Tibial nerve (tissue), 4 donors: ENCODE data around the gene GYPE. TPM values are rescaled to one million over a fixed set of nuclear protein-coding genes. Genes with fewer than 3 reads are reported as not detected.
"Not testable (repeated sequence)": the region's sequence is repeated elsewhere in the genome, so short reads cannot be mapped to it uniquely, and the experiment has no call there.

Source experiments
- DNase-seq, 2 donors: peaks; one replicate each; pipeline ENCODE4 v3.0.0-alpha.2; 2019; ENCODE audit warnings: low spot score in 2 of 2
- H3K27ac ChIP-seq, 4 donors: fragments of 200-600 bp; sonication (generic) in 3 of 4; one replicate each; pipeline ENCODE4 v1.5.1; 2017 to 2019; ENCODE audit warnings: mild to moderate bottlenecking in 1 of 4
- H3K27me3 ChIP-seq, 2 donors: fragments of 200-600 bp; sonication (generic) in 1 of 2; one replicate each; pipeline versions ENCODE4 v1.5.1 to v1.6.0; 2017 to 2019
- H3K36me3 ChIP-seq, 3 donors: fragments of 200-600 bp; sonication (generic); one replicate each; pipeline ENCODE4 v1.5.1; 2018 to 2019
- H3K4me1 ChIP-seq, 4 donors: fragments of 200-600 bp; sonication (generic) in 3 of 4; one replicate each; pipeline ENCODE4 v1.5.1; 2017 to 2019
- H3K4me3 ChIP-seq, 4 donors: fragments of 200-600 bp; sonication (generic) in 3 of 4; one replicate each; pipeline ENCODE4 v1.5.1; 2017 to 2019; ENCODE audit warnings: mild to moderate bottlenecking in 1 of 4, moderate library complexity in 1 of 4
- H3K9me3 ChIP-seq, 4 donors: fragments of 200-600 bp; sonication (generic) in 3 of 4; one replicate each; pipeline ENCODE4 v1.5.1; 2017 to 2019
- EP300 ChIP-seq, 2 donors: sonication (generic); formaldehyde crosslinking; IDR thresholded peaks; one replicate each; pipeline ENCODE4 v1.6.1; 2017; ENCODE audit warnings: antibody characterized with exemption in 2 of 2, mild to moderate bottlenecking in 1 of 2
- POLR2A ChIP-seq, 2 donors: fragments of 450-650 bp; IDR thresholded peaks; one replicate each; pipeline ENCODE4 v1.6.1; 2017; ENCODE audit warnings: antibody characterized with exemption in 2 of 2, mild to moderate bottlenecking in 2 of 2, moderate library complexity in 2 of 2
- WGBS, 2 donors: methylation state at CpG; one replicate each; pipeline ENCODE4 v1.1.5; 2018; 5-methylcytosine and 5-hydroxymethylcytosine counted together
- total RNA-seq, 4 donors: library from RNA; depleted of rRNA; stranded (reverse); fragments of >200 nt; gene quantifications; one replicate each; pipeline ENCODE4 v1.1.0, GENCODE V29; 2016
- TF ChIP-seq, protein P1 (sequence below), 5 experiments: fragments of 200-600 bp in 3 of 5; fragments of 450-650 bp in 2 of 5; sonication (generic) in 3 of 5; IDR thresholded peaks; one replicate each; pipeline ENCODE4 v1.5.1; 2016 to 2019; ENCODE audit warnings: antibody characterized with exemption in 5 of 5, mild to moderate bottlenecking in 3 of 5, moderate library complexity in 2 of 5

The GYPE gene
- total RNA-seq, 4 donors from 2014 or later = 0.21 to 0.78 (median 0.44) TPM; not detected in 1

DNA sequence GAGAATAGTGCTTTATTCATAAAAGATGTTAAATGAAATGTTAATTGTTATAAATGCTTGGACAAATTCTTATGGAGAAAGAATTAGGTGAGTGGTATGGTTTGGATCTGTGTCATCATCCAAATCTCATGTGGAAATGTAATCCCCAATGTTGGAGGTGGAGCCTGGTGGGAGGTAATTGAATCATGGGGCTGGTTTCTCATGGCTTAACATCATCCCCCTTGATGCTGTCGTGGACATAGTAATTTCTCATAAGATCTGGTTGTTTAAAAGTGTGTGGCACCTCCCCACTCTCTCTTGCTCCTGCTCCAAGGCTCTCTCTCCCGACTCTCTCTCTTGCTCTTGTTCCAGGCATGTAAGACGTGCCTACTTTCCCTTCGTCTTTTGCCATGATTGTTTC lies 22.5 kb downstream of the GYPE start:
- Histone ChIP-seq H3K27ac (no peak overlapping the region), H3K27me3 (no peaks in the 10 kb centered on the region), H3K4me3 (no peak overlapping the region), H3K36me3 (no peaks in the 10 kb centered on the region), H3K4me1 (no peaks in the 10 kb centered on the region), H3K9me3 (no peaks in the 10 kb centered on the region)
- 84 to 85% methylated on average over 4 of the region's 4 CpGs for WGBS, 2 donors
- no peak for DNase-seq
- TF ChIP-seq, protein P1, sequence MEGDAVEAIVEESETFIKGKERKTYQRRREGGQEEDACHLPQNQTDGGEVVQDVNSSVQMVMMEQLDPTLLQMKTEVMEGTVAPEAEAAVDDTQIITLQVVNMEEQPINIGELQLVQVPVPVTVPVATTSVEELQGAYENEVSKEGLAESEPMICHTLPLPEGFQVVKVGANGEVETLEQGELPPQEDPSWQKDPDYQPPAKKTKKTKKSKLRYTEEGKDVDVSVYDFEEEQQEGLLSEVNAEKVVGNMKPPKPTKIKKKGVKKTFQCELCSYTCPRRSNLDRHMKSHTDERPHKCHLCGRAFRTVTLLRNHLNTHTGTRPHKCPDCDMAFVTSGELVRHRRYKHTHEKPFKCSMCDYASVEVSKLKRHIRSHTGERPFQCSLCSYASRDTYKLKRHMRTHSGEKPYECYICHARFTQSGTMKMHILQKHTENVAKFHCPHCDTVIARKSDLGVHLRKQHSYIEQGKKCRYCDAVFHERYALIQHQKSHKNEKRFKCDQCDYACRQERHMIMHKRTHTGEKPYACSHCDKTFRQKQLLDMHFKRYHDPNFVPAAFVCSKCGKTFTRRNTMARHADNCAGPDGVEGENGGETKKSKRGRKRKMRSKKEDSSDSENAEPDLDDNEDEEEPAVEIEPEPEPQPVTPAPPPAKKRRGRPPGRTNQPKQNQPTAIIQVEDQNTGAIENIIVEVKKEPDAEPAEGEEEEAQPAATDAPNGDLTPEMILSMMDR (IDR thresholded peaks at IDR 0.05) = no peak
- no peak for TF ChIP-seq EP300 (IDR thresholded peaks at IDR 0.05)
- TF ChIP-seq POLR2A (IDR thresholded peaks at IDR 0.05) = no peak

DNA sequence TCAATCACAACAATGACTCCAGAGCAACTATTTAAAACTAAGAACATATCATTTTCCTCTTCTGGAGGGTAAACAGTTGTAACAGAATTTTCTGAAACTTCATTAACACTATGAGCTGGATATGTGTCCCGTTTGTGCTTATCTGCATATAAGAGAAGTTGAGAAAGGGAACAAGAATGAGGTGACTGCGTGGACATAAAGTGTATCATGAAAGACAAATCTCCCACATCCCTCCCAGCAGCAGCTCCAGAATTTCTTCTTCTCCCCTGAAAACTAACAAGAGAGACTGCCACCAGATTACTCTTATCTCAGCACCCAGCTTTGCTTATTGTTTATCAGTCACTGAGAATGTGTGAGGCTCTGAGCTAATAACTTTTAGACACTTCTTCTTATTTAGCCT lies 25.8 kb downstream of the GYPE start:
- WGBS, 2 donors = 79 to 89% methylated on average over 2 of the region's 2 CpGs
- not testable (repeated sequence) for H3K4me1 ChIP-seq, H3K27me3 ChIP-seq, H3K36me3 ChIP-seq, H3K9me3 ChIP-seq, H3K4me3 ChIP-seq, H3K27ac ChIP-seq, DNase-seq

DNA sequence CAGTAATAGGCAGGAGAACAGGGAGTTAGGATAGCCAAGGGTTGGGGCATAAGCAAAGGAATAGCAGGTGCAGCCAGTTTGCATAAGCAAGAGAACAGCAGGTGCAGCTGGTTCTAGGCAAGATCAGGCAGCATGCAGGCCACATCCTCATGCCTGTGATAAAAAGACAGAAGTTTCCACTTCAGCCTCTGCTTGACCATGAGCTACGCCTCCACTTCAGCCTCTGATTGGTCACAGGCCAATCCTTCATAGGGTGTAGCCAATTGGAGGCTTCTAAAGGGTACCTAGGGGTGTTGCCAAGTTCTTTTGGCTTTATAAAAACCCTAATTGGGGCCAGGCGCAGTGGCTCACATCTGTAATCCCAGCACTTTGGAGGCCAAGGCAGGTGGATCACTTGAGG lies 30.0 kb downstream of the GYPE start:
- not testable (repeated sequence) for H3K4me1 ChIP-seq, DNase-seq, H3K27ac ChIP-seq, H3K9me3 ChIP-seq, H3K36me3 ChIP-seq, H3K27me3 ChIP-seq, H3K4me3 ChIP-seq
- WGBS, 2 donors = 90 to 100% methylated on average over 2 of the region's 2 CpGs

DNA sequence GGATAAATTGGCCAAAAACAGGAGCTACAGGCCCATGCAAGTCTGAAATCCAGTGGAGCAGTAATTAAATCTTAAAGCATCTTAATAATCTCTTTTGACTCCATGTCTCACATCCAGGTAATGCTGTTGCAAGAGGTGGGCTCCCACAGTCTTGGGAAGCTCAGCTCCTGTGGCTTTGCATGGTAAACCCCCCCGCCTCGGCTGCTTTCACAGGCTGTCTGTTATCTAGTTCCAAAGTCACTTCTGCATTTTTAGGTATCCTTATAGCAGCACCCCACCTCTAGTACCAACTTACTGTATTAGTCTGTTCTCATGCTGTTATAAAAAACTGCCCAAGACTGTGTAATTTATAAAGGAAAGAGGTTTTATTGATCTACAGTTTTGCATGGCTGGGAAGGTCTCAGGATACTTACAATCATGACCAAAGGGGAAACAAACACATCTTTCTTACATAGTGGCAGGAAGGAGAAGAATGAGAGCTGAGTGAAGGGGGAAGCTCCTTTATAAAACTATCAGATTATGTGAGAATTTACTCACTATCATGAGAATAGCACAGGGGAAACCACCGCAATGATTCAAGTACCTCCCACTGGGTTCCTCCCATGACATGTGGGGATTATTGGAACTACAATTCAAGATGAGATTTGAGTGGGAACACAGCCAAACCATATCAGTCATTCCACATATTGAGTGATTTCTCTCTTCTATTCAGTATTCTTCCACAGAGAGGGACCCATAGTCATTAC lies 34.7 kb downstream of the GYPE start:
- not testable (repeated sequence) for H3K27ac ChIP-seq, H3K27me3 ChIP-seq, H3K36me3 ChIP-seq, H3K9me3 ChIP-seq, H3K4me3 ChIP-seq, H3K4me1 ChIP-seq, DNase-seq
- 46 to 85% methylated on average over 2 to 3 of the region's 3 CpGs for WGBS, 2 donors

DNA sequence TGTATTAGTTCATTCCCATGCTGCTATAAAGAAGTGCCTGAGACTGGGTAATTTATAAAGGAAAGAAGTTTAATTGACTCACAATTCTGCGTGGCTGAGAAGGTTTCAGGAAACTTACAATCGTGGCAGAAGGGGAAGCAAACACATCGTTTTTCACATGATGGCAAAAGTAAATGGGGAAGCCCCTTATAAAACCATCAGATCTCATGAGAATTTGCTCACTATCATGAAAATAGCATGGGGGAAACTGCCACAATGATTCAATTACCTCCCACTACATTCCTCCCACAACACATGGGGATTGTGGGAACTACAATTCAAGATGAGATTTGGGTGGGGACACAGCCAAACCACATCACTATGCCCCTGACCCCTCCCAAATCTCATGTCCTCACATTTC lies 35.4 kb downstream of the GYPE start:
- WGBS, 2 donors = 52 to 72% methylated on average over 3 of the region's 3 CpGs
- not testable (repeated sequence) for H3K4me3 ChIP-seq

DNA sequence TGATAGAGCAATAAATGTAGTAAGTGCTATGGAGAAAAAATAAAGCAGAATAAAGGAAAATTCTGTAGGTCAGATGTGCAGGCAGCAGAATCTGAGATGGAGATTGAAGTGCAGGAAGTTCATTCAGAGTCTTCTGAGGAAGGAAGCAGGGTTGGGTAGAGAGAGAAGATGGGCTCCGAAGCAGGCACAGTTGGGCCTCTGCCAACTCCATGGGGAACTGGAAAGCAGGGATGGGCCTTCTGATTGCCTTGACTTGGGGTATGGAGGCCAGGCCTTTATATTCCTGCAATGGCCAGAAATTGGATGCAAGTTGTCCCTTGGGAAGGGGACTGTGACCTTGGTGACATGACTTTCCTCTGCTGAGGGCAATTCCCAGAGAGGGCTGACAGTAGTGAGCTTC lies 42.6 kb downstream of the GYPE start:
- H3K4me3 ChIP-seq, H3K27ac ChIP-seq: not testable (repeated sequence)
- whole genome bisulfite sequencing, 2 donors = 42 to 56% methylated on average over 1 of the region's 1 CpG

More for the DNA sequence above, 35.4 kb downstream of the GYPE start:
- not testable (repeated sequence) for H3K9me3 ChIP-seq, H3K27ac ChIP-seq, H3K4me1 ChIP-seq, H3K36me3 ChIP-seq, DNase-seq, H3K27me3 ChIP-seq

DNA sequence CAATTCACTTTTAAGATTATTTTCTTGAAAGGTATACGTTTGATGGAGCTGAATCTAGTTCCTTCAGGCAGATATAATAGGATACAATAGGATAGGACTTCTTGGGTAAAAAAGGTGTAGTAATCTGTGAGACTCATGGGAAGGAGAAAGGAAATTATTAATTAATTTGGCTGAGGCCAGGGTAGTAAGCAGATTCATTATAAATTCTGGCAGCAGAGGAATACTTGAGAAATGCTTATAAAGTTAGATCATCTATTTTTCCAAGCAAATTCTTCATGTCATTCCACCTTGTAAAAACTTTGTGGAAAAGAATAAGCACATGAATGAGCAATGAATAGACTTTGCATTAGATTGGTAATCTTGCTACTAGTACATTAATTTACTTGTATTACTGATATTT lies 46.9 kb downstream of the GYPE start:
- WGBS, 2 donors = 78 to 81% methylated on average over 1 of the region's 1 CpG
- TF ChIP-seq POLR2A (IDR thresholded peaks at IDR 0.05) (no peak), EP300 (IDR thresholded peaks at IDR 0.05) (no peak)
- TF ChIP-seq, protein P1 (IDR thresholded peaks at IDR 0.05) = no peak
- Histone ChIP-seq H3K9me3 (no peaks in the 10 kb centered on the region), H3K4me3 (no peak overlapping the region), H3K4me1 (no peaks in the 10 kb centered on the region), H3K27ac (no peak overlapping the region), H3K36me3 (no peaks in the 10 kb centered on the region), H3K27me3 (no peaks in the 10 kb centered on the region)
- no peak for DNase-seq

More for the DNA sequence above, 42.6 kb downstream of the GYPE start:
- not testable (repeated sequence) for H3K36me3 ChIP-seq, H3K4me1 ChIP-seq, H3K27me3 ChIP-seq, DNase-seq, H3K9me3 ChIP-seq

DNA sequence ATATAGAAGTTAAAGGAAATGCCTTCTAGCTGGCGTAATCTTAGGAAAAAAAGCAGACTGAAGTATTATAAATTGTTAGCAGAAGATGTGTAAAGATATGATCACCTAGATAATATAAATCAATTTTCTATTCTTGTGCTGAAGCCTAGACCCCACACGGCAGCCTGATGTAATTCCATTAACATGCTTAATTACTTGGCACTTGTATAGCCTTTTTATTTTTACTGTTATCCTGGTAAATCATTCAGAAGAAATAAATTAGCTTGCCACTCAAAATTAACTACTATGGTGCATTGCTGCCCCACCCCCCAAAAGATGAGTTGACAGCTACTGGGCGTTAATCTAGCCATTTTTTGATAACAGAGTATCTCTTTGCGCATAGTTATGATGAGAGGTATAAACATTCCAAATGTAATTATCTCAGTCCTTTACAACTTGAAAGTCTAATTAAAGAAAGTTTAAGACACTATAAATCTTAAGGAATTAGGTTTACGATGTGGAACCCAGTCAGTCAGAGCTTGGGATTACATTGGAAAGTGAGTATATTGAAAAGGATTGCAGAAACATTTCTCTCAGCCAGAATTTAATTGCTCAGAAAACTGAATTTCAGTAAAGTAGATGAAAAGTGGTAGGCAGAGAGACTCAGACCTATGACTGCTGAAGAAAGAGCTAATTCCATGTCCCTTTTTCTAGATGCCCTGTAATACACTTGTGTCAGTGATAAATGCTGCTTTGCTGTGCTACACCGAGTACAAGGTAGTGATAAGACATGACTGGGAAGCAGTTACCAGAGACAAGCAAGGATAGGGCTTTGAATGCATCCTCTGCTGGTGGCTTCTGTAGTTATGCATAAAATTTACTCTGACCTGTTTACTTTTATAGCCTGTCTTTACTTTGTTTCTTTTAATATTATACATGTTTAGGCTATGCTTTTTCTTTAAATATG lies 47.7 kb downstream of the GYPE start:
- not testable (repeated sequence) for H3K36me3 ChIP-seq, DNase-seq, H3K27me3 ChIP-seq, H3K4me3 ChIP-seq, H3K4me1 ChIP-seq, H3K27ac ChIP-seq, H3K9me3 ChIP-seq
- 80 to 81% methylated on average over 6 of the region's 6 CpGs for WGBS, 2 donors

DNA sequence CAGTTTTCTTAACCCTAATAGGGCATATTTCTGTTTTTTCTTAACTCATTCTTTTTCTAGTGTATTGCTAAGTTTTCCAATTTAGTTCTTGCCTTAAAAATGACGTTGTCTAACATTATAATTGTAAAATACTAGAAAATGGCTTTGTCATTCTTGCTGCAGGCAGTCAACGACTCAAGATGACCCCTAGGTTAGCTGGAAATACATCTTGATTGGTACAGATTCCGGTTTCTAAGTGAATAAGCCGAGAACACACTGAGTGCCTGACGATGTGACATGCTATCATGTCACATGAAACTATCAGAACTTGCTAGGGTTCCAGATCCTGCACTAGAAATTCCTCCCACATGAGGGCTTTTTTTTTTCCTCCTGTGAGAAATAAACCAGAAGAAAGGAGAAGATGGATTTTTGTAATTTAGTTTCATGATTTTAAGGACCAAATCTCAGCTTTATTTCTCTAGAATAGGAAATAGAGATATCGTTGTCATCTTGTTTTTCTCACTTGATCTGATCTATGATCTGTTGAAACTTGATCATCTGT lies 49.3 kb downstream of the GYPE start:
- H3K4me1 ChIP-seq, H3K27me3 ChIP-seq, H3K4me3 ChIP-seq, H3K36me3 ChIP-seq, DNase-seq, H3K9me3 ChIP-seq, H3K27ac ChIP-seq: not testable (repeated sequence)
- 54 to 65% methylated on average over 6 of the region's 6 CpGs for WGBS, 2 donors

DNA sequence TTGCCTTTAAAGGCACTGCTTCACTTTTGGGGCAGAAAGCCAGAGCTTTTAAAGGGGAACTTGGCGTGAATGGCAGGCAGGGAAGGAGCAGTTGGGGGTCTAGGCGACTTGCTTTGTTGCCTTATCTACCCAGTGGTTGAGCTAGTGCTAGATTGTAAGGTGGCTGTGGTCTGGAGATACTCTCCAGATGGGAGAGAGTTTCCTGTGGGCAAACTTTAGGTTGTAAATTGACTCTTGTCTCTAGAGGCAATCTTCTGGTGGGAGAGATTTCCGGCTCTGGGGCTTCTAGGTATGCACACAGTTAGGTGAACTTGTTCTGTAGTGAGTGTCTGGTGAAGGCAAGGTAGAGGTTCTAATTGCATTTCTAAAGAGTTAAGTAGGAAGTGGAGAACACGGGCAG lies 50.7 kb downstream of the GYPE start:
- 53 to 59% methylated on average over 4 of the region's 4 CpGs for WGBS, 2 donors
- H3K27ac ChIP-seq, H3K4me3 ChIP-seq, H3K27me3 ChIP-seq, H3K9me3 ChIP-seq, DNase-seq, H3K4me1 ChIP-seq, H3K36me3 ChIP-seq: not testable (repeated sequence)

DNA sequence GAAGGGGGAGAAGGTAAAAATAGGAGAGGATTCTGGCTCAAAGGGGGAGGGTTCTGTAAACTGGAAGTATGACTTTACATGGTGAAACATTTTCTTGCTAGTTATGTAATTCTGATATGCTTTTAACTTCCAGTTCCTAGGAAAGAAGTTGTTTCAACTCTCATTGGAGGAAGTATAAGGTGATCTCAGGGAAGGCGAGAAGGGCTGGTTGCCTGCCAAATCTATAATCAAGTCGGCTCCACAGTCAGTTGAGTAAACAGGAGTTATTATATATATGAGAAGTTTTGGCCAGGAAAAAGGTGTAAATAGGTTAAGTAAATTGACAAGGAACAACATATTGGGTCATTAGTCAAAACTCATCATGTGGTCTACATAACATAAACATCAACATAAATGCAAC lies 56.1 kb downstream of the GYPE start:
- DNase-seq, H3K4me1 ChIP-seq, H3K9me3 ChIP-seq, H3K27me3 ChIP-seq, H3K4me3 ChIP-seq, H3K27ac ChIP-seq, H3K36me3 ChIP-seq: not testable (repeated sequence)
- WGBS, 2 donors = 76 to 78% methylated on average over 2 of the region's 2 CpGs
